ENCODE data around the gene SMIM14. TPM values are rescaled to one million over a fixed set of nuclear protein-coding genes. Genes with fewer than 3 reads are reported as not detected.

The SMIM14 gene
- total and polyA plus RNA-seq, 9 of the 15 experiments (the other 6 are each of a cell fraction or from before 2014, with no cell fraction given) = 0.98 to 3.7 (median 2.2) TPM

GRCh38 chr4:39657465-39657864, 18.8 kb upstream of the SMIM14 start:
- Histone ChIP-seq H3K27ac (ENCODE audit: extremely low read depth, low read depth, low read length) (no peak overlapping the region), H3K9me3 (replicated peaks; ENCODE audit: control insufficient read depth, insufficient read depth, low read depth, low read length) (no peaks in the 10 kb centered on the region), H2AFZ (ENCODE audit: low read depth, low read length) (peak overlapping the region; percentile 19; the same call in 1 of the 2 replicates), H4K20me1 (replicated peaks; ENCODE audit: control insufficient read depth, insufficient read depth, low read length) (no peaks in the 10 kb centered on the region), H3K79me2 (ENCODE audit: control insufficient read depth, insufficient read depth, low read length) (no peaks in the 10 kb centered on the region), H3K4me3 (no peak overlapping the region), H3K9me1 (ENCODE audit: control insufficient read depth, insufficient read depth, low read length) (no peaks in the 10 kb centered on the region), H3K27me3 (ENCODE audit: control insufficient read depth in 2 of 2, insufficient read depth in 2 of 2, low read length in 2 of 2) (no peaks in the 10 kb centered on the region), H3K9ac (ENCODE audit: insufficient read depth in 1 of 2, low read depth in 2 of 2, low read length in 2 of 2) (no peak overlapping the region), H3K36me3 (ENCODE audit: control insufficient read depth, insufficient read depth, low read length) (no peaks in the 10 kb centered on the region), H3K4me1 (replicated peaks in 1 of 2; ENCODE audit: control insufficient read depth in 2 of 2, insufficient read depth in 2 of 2, low read length in 2 of 2) (no peaks in the 10 kb centered on the region; a peak in 1 of 5 replicates), H3K4me2 (ENCODE audit: insufficient read depth, low read length) (no peak overlapping the region)
- in situ Hi-C loops (cut with MboI) (no loop called here), intact Hi-C loops (cut with micrococcal nuclease) (no loop called here)
- DNase-seq (ENCODE audit: extremely low read depth in 1 of 4, low spot score in 3 of 4) = no peak
- BruUV-seq (replicated peaks) = no TSS peak
- FAIRE-seq = no peak
- ChIA-PET CTCF (ENCODE audit: low intra/inter-chr PET ratio) (no interaction called here), POLR2A (interaction anchor here (1.6 kb wide), 1 partner anchor 19 kb away, joined by 5 read pairs; the partner anchor contains the start of gene SMIM14)
- 40% methylated on average over 6 of the region's 6 CpGs for WGBS (ENCODE audit: insufficient coverage, low coverage, missing lambda C conversion rate)
- ATAC-seq = no peak
- TF ChIP-seq ZNF24 (IDR thresholded peaks at IDR 0.05) (no peak), E2F5 (CRISPR knock-in tag; IDR thresholded peaks at IDR 0.05) (no peak), ZC3H8 (IDR thresholded peaks at IDR 0.05) (no peak), ID3 (CRISPR knock-in tag; IDR thresholded peaks at IDR 0.05) (no peak), ID3 (tag; IDR thresholded peaks at IDR 0.05) (no peak), ZNF224 (CRISPR knock-in tag; IDR thresholded peaks at IDR 0.05) (no peak), ZNF140 (CRISPR knock-in tag; IDR thresholded peaks at IDR 0.05) (no peak), GTF3C2 (IDR thresholded peaks at IDR 0.05; ENCODE audit: borderline replicate concordance, extremely low read depth, insufficient read length) (no peak), ZEB2 (IDR thresholded peaks at IDR 0.05) (no peak), ATF7 (IDR thresholded peaks at IDR 0.05) (no peak), RBM14 (IDR thresholded peaks at IDR 0.05; ENCODE audit: borderline replicate concordance, insufficient read depth, low read depth, low read length) (no peak), NR3C1 (CRISPR knock-in tag; IDR thresholded peaks at IDR 0.05) (no peak), PRPF4 (IDR thresholded peaks at IDR 0.05; ENCODE audit: insufficient read depth, low read depth, low read length, poor library complexity, severe bottlenecking) (no peak), DPF2 (IDR thresholded peaks at IDR 0.05) (no peak), CHD2 (IDR thresholded peaks at IDR 0.05; ENCODE audit: low read depth, low read length) (no peak)
- TF ChIP-seq, protein P1, sequence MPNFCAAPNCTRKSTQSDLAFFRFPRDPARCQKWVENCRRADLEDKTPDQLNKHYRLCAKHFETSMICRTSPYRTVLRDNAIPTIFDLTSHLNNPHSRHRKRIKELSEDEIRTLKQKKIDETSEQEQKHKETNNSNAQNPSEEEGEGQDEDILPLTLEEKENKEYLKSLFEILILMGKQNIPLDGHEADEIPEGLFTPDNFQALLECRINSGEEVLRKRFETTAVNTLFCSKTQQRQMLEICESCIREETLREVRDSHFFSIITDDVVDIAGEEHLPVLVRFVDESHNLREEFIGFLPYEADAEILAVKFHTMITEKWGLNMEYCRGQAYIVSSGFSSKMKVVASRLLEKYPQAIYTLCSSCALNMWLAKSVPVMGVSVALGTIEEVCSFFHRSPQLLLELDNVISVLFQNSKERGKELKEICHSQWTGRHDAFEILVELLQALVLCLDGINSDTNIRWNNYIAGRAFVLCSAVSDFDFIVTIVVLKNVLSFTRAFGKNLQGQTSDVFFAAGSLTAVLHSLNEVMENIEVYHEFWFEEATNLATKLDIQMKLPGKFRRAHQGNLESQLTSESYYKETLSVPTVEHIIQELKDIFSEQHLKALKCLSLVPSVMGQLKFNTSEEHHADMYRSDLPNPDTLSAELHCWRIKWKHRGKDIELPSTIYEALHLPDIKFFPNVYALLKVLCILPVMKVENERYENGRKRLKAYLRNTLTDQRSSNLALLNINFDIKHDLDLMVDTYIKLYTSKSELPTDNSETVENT (CRISPR knock-in tag; IDR thresholded peaks at IDR 0.05) = no peak

Measured in K562 (cell line).